H1 (cell line): ENCODE data around the gene KIF25. TPM values are rescaled to one million over a fixed set of nuclear protein-coding genes. Genes with fewer than 3 reads are reported as not detected.
A peak's percentile ranks its signal among the peaks of the same experiment; 100 is the strongest.

Experiments
- CTCF ChIA-PET: fragments of 300-600 bp; sonication (Branson Sonifier 250); formaldehyde crosslinking; loops from one replicate; lab custom pipeline; 2021; ENCODE audit not compliant: partially characterized antibody; lab: Charles Lee
- POLR2A ChIA-PET: fragments of 300-600 bp; sonication (Branson Sonifier 250); formaldehyde crosslinking; loops from one replicate; lab custom pipeline; 2021; ENCODE audit warnings: inconsistent platforms; ENCODE audit not compliant: partially characterized antibody; lab: Charles Lee
- DNase-seq, 2 experiments: peaks; one replicate each; pipeline versions ENCODE4 v3.0.0 to v3.0.0-alpha.2; 2010 to 2022; ENCODE audit warnings: low spot score in 2 of 2, low read depth in 1 of 2, mixed read lengths in 1 of 2
- FAIRE-seq: peaks from 2 replicates; lab custom pipeline; 2011; peaks lifted over from hg19 to GRCh38; lab: Jason Lieb, UNC
- H2AFZ ChIP-seq: 2 replicates; pipeline ENCODE4 v1.8.1; 2012; ENCODE audit warnings: low read length, inconsistent platforms
- H2AK5ac ChIP-seq: 2 replicates; pipeline ENCODE4 v1.6.1; 2013; ENCODE audit warnings: low read depth, low read length
- H2BK120ac ChIP-seq: replicated peaks from 2 replicates; pipeline ENCODE3; 2013; ENCODE audit warnings: low read depth, low read length, inconsistent platforms
- H2BK12ac ChIP-seq: 2 replicates; pipeline ENCODE4 v1.6.1; 2013; ENCODE audit warnings: low read depth, low read length
- H2BK15ac ChIP-seq: 2 replicates; pipeline ENCODE4 v1.6.1; 2013; ENCODE audit warnings: low read length
- H2BK20ac ChIP-seq: 2 replicates; pipeline ENCODE4 v1.6.1; 2013; ENCODE audit warnings: low read length
- H2BK5ac ChIP-seq: 2 replicates; pipeline ENCODE4 v1.6.1; 2013; ENCODE audit warnings: low read depth, low read length
- H3K14ac ChIP-seq: 2 replicates; pipeline ENCODE4 v1.6.1; 2013; ENCODE audit warnings: inconsistent platforms; ENCODE audit not compliant: insufficient read length
- H3K18ac ChIP-seq: 2 replicates; pipeline ENCODE4 v1.6.1; 2013; ENCODE audit warnings: low read length; ENCODE audit errors: extremely low read depth
- H3K23ac ChIP-seq: 2 replicates; pipeline ENCODE4 v1.6.1; 2013; ENCODE audit warnings: inconsistent platforms; ENCODE audit not compliant: insufficient read length
- H3K23me2 ChIP-seq: 2 replicates; pipeline ENCODE4 v1.6.1; 2013; ENCODE audit warnings: low read depth, low read length
- H3K27ac ChIP-seq: 2 replicates; pipeline ENCODE4 v1.6.1; 2011; ENCODE audit warnings: low read depth, low read length, inconsistent platforms
- H3K27me3 ChIP-seq, 4 experiments: replicated peaks in 1 of 4; 1 replicate in 1 of 4; 2 replicates in 3 of 4; pipeline versions ENCODE4 v1.6.1 to v1.8.1; 2011 to 2013; ENCODE audit warnings: low read length in 3 of 4, mild to moderate bottlenecking in 3 of 4, inconsistent platforms in 2 of 4, mixed read lengths in 2 of 4, moderate library complexity in 1 of 4; ENCODE audit not compliant: control insufficient read depth in 3 of 4, insufficient read depth in 3 of 4; ENCODE audit errors: extremely low read depth in 1 of 4
- H3K36me3 ChIP-seq, 4 experiments: 2 replicates each; pipeline versions ENCODE4 v1.6.1 to v1.8.1; 2011 to 2013; ENCODE audit warnings: mild to moderate bottlenecking in 4 of 4, low read length in 3 of 4, moderate library complexity in 2 of 4, control low read depth in 1 of 4, inconsistent platforms in 1 of 4; ENCODE audit not compliant: insufficient read depth in 4 of 4, control insufficient read depth in 2 of 4
- H3K4ac ChIP-seq: replicated peaks from 2 replicates; pipeline ENCODE3; 2013; ENCODE audit warnings: low read length, low read depth, mixed read lengths, inconsistent platforms; ENCODE audit not compliant: insufficient read length
- H3K4me1 ChIP-seq, 4 experiments: replicated peaks in 1 of 4; 1 replicate in 1 of 4; 2 replicates in 3 of 4; pipeline versions ENCODE4 v1.6.1 to v1.8.1; 2011 to 2013; ENCODE audit warnings: low read length in 3 of 4, inconsistent platforms in 2 of 4, mixed read lengths in 1 of 4; ENCODE audit not compliant: insufficient read depth in 4 of 4, control insufficient read depth in 3 of 4
- H3K4me2 ChIP-seq, 2 experiments: 2 replicates each; pipeline versions ENCODE4 v1.6.1 to v1.8.1; 2011 to 2013; ENCODE audit warnings: low read depth in 2 of 2, low read length in 2 of 2, control low read depth in 1 of 2, inconsistent platforms in 1 of 2, mild to moderate bottlenecking in 1 of 2; ENCODE audit not compliant: insufficient read depth in 1 of 2
- H3K4me3 ChIP-seq, 4 experiments: fragments of 200-600, 300-600 bp in 1 of 4; sonication (generic), shearing (Covaris generic), sonication (Bioruptor Twin) in 1 of 4; 2 replicates each; pipeline versions ENCODE4 v1.5.1 to v1.8.1; 2011 to 2016; ENCODE audit warnings: low read length in 4 of 4, low read depth in 3 of 4, control low read depth in 2 of 4, inconsistent platforms in 2 of 4, mild to moderate bottlenecking in 2 of 4, mixed read lengths in 1 of 4, moderate library complexity in 1 of 4; ENCODE audit not compliant: insufficient read depth in 2 of 4; ENCODE audit errors: extremely low read depth in 1 of 4
- H3K56ac ChIP-seq: replicated peaks from 2 replicates; pipeline ENCODE3; 2013; ENCODE audit warnings: low read depth, mild to moderate bottlenecking, mixed read lengths, low read length, inconsistent platforms; ENCODE audit not compliant: insufficient read length
- H3K79me1 ChIP-seq: 2 replicates; pipeline ENCODE4 v1.6.1; 2013; ENCODE audit warnings: low read depth, low read length, control low read depth
- H3K79me2 ChIP-seq, 2 experiments: 2 replicates each; pipeline versions ENCODE4 v1.6.1 to v1.8.1; 2012 to 2013; ENCODE audit warnings: low read length in 2 of 2, mild to moderate bottlenecking in 2 of 2, inconsistent platforms in 1 of 2; ENCODE audit not compliant: insufficient read depth in 2 of 2, control insufficient read depth in 1 of 2
- H3K9ac ChIP-seq, 4 experiments: replicated peaks in 1 of 4; 1 replicate in 1 of 4; 2 replicates in 3 of 4; pipeline versions ENCODE4 v1.6.1 to v1.8.1; 2011 to 2013; ENCODE audit warnings: low read depth in 3 of 4, low read length in 3 of 4, control low read depth in 2 of 4, mild to moderate bottlenecking in 2 of 4, moderate library complexity in 2 of 4, inconsistent platforms in 1 of 4; ENCODE audit errors: extremely low read depth in 1 of 4
- H3K9me3 ChIP-seq, 2 experiments: 2 replicates each; pipeline versions ENCODE4 v1.6.1 to v1.8.1; 2012 to 2013; ENCODE audit warnings: mild to moderate bottlenecking in 2 of 2, moderate library complexity in 2 of 2, control low read depth in 1 of 2, inconsistent platforms in 1 of 2, low read depth in 1 of 2, low read length in 1 of 2, mixed read lengths in 1 of 2; ENCODE audit not compliant: insufficient read depth in 2 of 2
- H4K20me1 ChIP-seq, 2 experiments: replicated peaks in 1 of 2; 2 replicates each; pipeline versions ENCODE3 to v1.8.1; 2011 to 2013; ENCODE audit warnings: inconsistent platforms in 2 of 2, low read length in 2 of 2, mild to moderate bottlenecking in 1 of 2; ENCODE audit not compliant: insufficient read depth in 2 of 2, control insufficient read depth in 1 of 2
- H4K5ac ChIP-seq: 2 replicates; pipeline ENCODE4 v1.6.1; 2013; ENCODE audit warnings: low read length, low read depth, mixed read lengths, inconsistent platforms; ENCODE audit not compliant: insufficient read length
- H4K8ac ChIP-seq: 2 replicates; pipeline ENCODE4 v1.8.0; 2013; ENCODE audit warnings: mild to moderate bottlenecking, moderate library complexity, low read length, inconsistent platforms; ENCODE audit not compliant: insufficient read depth; ENCODE audit errors: extremely low read depth
- H4K91ac ChIP-seq: replicated peaks from 2 replicates; pipeline ENCODE3; 2013; ENCODE audit warnings: low read length, mixed read lengths, inconsistent platforms; ENCODE audit not compliant: insufficient read length
- CEBPB ChIP-seq: IDR thresholded peaks from 2 replicates; pipeline ENCODE4 v1.6.1; 2012; ENCODE audit warnings: low read depth, low read length
- EZH2 ChIP-seq: fragments of 200-600 bp; sonication (generic); IDR thresholded peaks from 2 replicates; pipeline ENCODE4 v1.7.1; 2012; ENCODE audit warnings: low read depth, mild to moderate bottlenecking, moderate library complexity, low read length, inconsistent platforms; ENCODE audit not compliant: severe bottlenecking
- GABPA ChIP-seq: IDR thresholded peaks from 2 replicates; pipeline ENCODE4 v1.6.1; 2011; ENCODE audit warnings: mild to moderate bottlenecking, low read length, moderate library complexity, borderline replicate concordance; ENCODE audit not compliant: insufficient read depth
- JUN ChIP-seq: IDR thresholded peaks from 2 replicates; pipeline ENCODE4 v1.6.1; 2011; ENCODE audit warnings: low read depth, mild to moderate bottlenecking, improper control_type of control experiment, low read length
- MAFK ChIP-seq: IDR thresholded peaks from 2 replicates; pipeline ENCODE4 v1.6.1; 2012; ENCODE audit warnings: low read depth, mild to moderate bottlenecking, improper control_type of control experiment, low read length
- POLR2A ChIP-seq, 2 experiments: IDR thresholded peaks; 1 replicate in 1 of 2; 2 replicates in 1 of 2; pipeline ENCODE4 v1.6.1; 2011; ENCODE audit warnings: low read depth in 2 of 2, low read length in 2 of 2, mild to moderate bottlenecking in 2 of 2; ENCODE audit errors: control extremely low read depth in 1 of 2
- RAD21 ChIP-seq, 2 experiments: IDR thresholded peaks in 1 of 2; conservative IDR thresholded peaks in 1 of 2; 2 replicates each; pipeline ENCODE4 v1.6.1; 2011; ENCODE audit warnings: low read depth in 2 of 2, low read length in 2 of 2, improper control_type of control experiment in 1 of 2, inconsistent platforms in 1 of 2, mild to moderate bottlenecking in 1 of 2, moderate library complexity in 1 of 2
- RBBP5 ChIP-seq: IDR thresholded peaks from 2 replicates; pipeline ENCODE4 v1.7.1; 2012; ENCODE audit warnings: low read depth, mild to moderate bottlenecking, inconsistent platforms, low read length, moderate library complexity, borderline replicate concordance
- SIN3A ChIP-seq, 2 experiments: IDR thresholded peaks in 1 of 2; conservative IDR thresholded peaks in 1 of 2; 2 replicates each; pipeline ENCODE4 v1.6.1; 2011 to 2012; ENCODE audit warnings: low read length in 2 of 2, improper control_type of control experiment in 1 of 2, low read depth in 1 of 2, mild to moderate bottlenecking in 1 of 2
- SIRT6 ChIP-seq: IDR thresholded peaks from one replicate; pipeline ENCODE4 v1.7.1; 2012; ENCODE audit warnings: low read length, inconsistent platforms
- SP1 ChIP-seq: IDR thresholded peaks from 2 replicates; pipeline ENCODE4 v1.6.1; 2011; ENCODE audit warnings: low read depth, low read length
- SRF ChIP-seq: IDR thresholded peaks from 2 replicates; pipeline ENCODE4 v1.6.1; 2011; ENCODE audit warnings: mild to moderate bottlenecking, low read depth, low read length, moderate library complexity
- SUZ12 ChIP-seq: fragments of 200-600 bp; sonication (generic); IDR thresholded peaks from 2 replicates; pipeline ENCODE4 v1.6.1; 2012; ENCODE audit warnings: mild to moderate bottlenecking, inconsistent platforms, low read length, moderate library complexity, mixed read lengths
- TAF1 ChIP-seq: IDR thresholded peaks from 2 replicates; pipeline ENCODE4 v1.6.1; 2011; ENCODE audit warnings: mild to moderate bottlenecking, low read depth, low read length
- ZNF274 ChIP-seq: IDR thresholded peaks from 2 replicates; pipeline ENCODE4 v1.7.0; 2012; ENCODE audit warnings: low read length, borderline replicate concordance; ENCODE audit errors: extremely low read depth
- WGBS, 2 experiments: shearing (Covaris generic) in 1 of 2; methylation state at CpG; one replicate each; pipeline versions ENCODE4 v1.1.6 to v1.1.7; 2013 to 2015; ENCODE audit warnings: low lambda C conversion rate in 2 of 2, mixed read lengths in 2 of 2, inconsistent platforms in 1 of 2, low coverage in 1 of 2, missing lambda C conversion rate in 1 of 2; ENCODE audit not compliant: insufficient replicate concordance in 2 of 2, insufficient coverage in 1 of 2, insufficient read length in 1 of 2; ENCODE audit errors: extremely low coverage in 1 of 2, missing lambda C conversion rate in 1 of 2; 5-methylcytosine and 5-hydroxymethylcytosine counted together
- polyA plus RNA-seq, 7 experiments: library from polyadenylated mRNA; depleted of rRNA in 3 of 7; stranded (reverse) in 5 of 7; unstranded in 2 of 7; fragments of >200 nt in 5 of 7; fragments of 200-250 nt in 2 of 7; gene quantifications; 1 replicate in 5 of 7; 2 replicates in 1 of 7; 4 replicates in 1 of 7; pipeline versions ENCODE4 v1.2.1 to v1.2.3, GENCODE V29; 2011 to 2013; ENCODE audit warnings: missing spikeins in 2 of 7, mixed read lengths in 2 of 7
- total RNA-seq: library from RNA; stranded (reverse); fragmentation: NEBNext Ultra II Directional; extraction: Animal tissue kit (Norgen Biotek cat#: 25700); gene quantifications from 2 replicates; pipeline ENCODE4 v1.2.1, GENCODE V29; 2021

The KIF25 gene
- total and polyA plus RNA-seq, 2 of the 8 experiments (the other 6 are each of a cell fraction or from before 2014, with no cell fraction given), result 1.5 to 2.0 TPM

- ChIA-PET POLR2A (no interaction called here), CTCF (interaction anchor here (1.1 kb wide), 1 partner anchor 47 kb away, joined by 3 read pairs; no protein-coding TSS in a partner anchor)
- H3K4me1 ChIP-seq, result peaks cover 0 to 33% (median 15%) of the 10 kb centered on the region in 4 experiments; a peak in 6 of 7 replicates
- H3K14ac ChIP-seq, result no peak overlapping the region
- H3K9me3 ChIP-seq, result no peaks in the 10 kb centered on the region
- H3K56ac ChIP-seq, result no peak overlapping the region
- no peak overlapping the region for H3K9ac ChIP-seq
- no peak overlapping the region for H4K5ac ChIP-seq
- no peak overlapping the region for H3K23ac ChIP-seq
- H2AFZ ChIP-seq, result no peak overlapping the region
- FAIRE-seq (no peak), DNase-seq (no peak)
- H4K91ac ChIP-seq, result no peak overlapping the region
- no peak overlapping the region for H3K18ac ChIP-seq
- H2AK5ac ChIP-seq, result 0 out of 2 replicates have a peak overlapping the region, but pooled peaks have one; percentile 65
- H3K79me1 ChIP-seq, result no peaks in the 10 kb centered on the region
- H2BK12ac ChIP-seq, result peak overlapping the region; percentile 5; the same call in 1 of the 2 replicates
- WGBS, 2 experiments, result 91% methylated on average over 10 of the region's 10 CpGs; no CpG with 5 or more reads in 1 of the 2 experiments
- H4K8ac ChIP-seq, result no peak overlapping the region
- H2BK20ac ChIP-seq, result no peak overlapping the region
- no peak overlapping the region for H3K4me3 ChIP-seq
- no peaks in the 10 kb centered on the region for H3K36me3 ChIP-seq
- H4K20me1 ChIP-seq, result no peaks in the 10 kb centered on the region
- H2BK15ac ChIP-seq, result 0 out of 2 replicates have a peak overlapping the region, but pooled peaks have one; percentile 46
- H3K27ac ChIP-seq, result no peak overlapping the region
- H3K79me2 ChIP-seq, result no peaks in the 10 kb centered on the region
- H3K4me2 ChIP-seq, result no peak overlapping the region
- H2BK5ac ChIP-seq, result no peak overlapping the region; the same call in 1 of the 2 replicates
- no peaks in the 10 kb centered on the region for H3K23me2 ChIP-seq
- no peak overlapping the region for H3K4ac ChIP-seq
- no peak overlapping the region for H2BK120ac ChIP-seq
- peaks cover 0 to 2% (median 0%) of the 10 kb centered on the region in 4 experiments; a peak in 2 of 7 replicates for H3K27me3 ChIP-seq
- TF ChIP-seq ZNF274 (no peak), SIRT6 (no peak), RAD21 (IDR thresholded peaks at IDR 0.05 in 1 of 2, conservative IDR thresholded peaks at IDR 0.05 in 1 of 2; ENCODE audit: low read depth in 2 of 2, low read length in 2 of 2) (no peak), TAF1 (no peak), SRF (no peak), MAFK (no peak), CEBPB (no peak), SUZ12 (no peak), POLR2A (IDR thresholded peaks at IDR 0.05; ENCODE audit: control extremely low read depth in 1 of 2, low read depth in 2 of 2, low read length in 2 of 2) (no peak), EZH2 (no peak), GABPA (no peak), JUN (no peak), SIN3A (conservative IDR thresholded peaks at IDR 0.05 in 1 of 2, IDR thresholded peaks at IDR 0.05 in 1 of 2; ENCODE audit: low read depth in 1 of 2, low read length in 2 of 2) (no peak), RBBP5 (no peak), SP1 (no peak)
Measured at GRCh38 chr6:168086066-168086465, 88.6 kb downstream of the KIF25 start.
